Activated CD8-positive, alpha-beta T cell treated with anti-CD3 and anti-CD28 coated beads for 36 hours (primary cell): ENCODE data around the gene ITGA1. TPM values are rescaled to one million over a fixed set of nuclear protein-coding genes. Genes with fewer than 3 reads are reported as not detected.

Source experiments
- ATAC-seq: fragments of 200-7000 bp; cut with Tn5 transposase; one replicate; pipeline ENCODE4 v1.10.0; 2021; ENCODE audit warnings: mild to moderate bottlenecking, moderate library complexity
- CTCF ChIA-PET: fragments of 350-600 bp; sonication (Branson Sonifier 250); formaldehyde crosslinking; loops from one replicate; lab custom pipeline; 2021; ENCODE audit warnings: antibody characterized with exemption; lab: Charles Lee
- POLR2A ChIA-PET: fragments of 350-600 bp; sonication (Branson Sonifier 250); formaldehyde crosslinking; loops from one replicate; lab custom pipeline; 2021; ENCODE audit warnings: antibody characterized with exemption; lab: Charles Lee
- DNase-seq: peaks from one replicate; pipeline ENCODE4 v3.0.0-alpha.2; 2020
- H3K27ac Mint-ChIP-seq: one replicate; pipeline ENCODE4 v1.8.0; 2021; ENCODE audit warnings: mild to moderate bottlenecking, mixed read lengths
- H3K27me3 Mint-ChIP-seq: one replicate; pipeline ENCODE4 v1.8.0; 2021; ENCODE audit warnings: mixed read lengths
- H3K36me3 Mint-ChIP-seq: one replicate; pipeline ENCODE4 v1.8.0; 2021; ENCODE audit warnings: low read depth, mixed read lengths
- H3K4me1 Mint-ChIP-seq: one replicate; pipeline ENCODE4 v1.8.0; 2021; ENCODE audit warnings: low read depth, mixed read lengths
- H3K4me3 Mint-ChIP-seq: one replicate; pipeline ENCODE4 v1.8.0; 2021; ENCODE audit warnings: mild to moderate bottlenecking, moderate library complexity, mixed read lengths
- H3K9me3 Mint-ChIP-seq: one replicate; pipeline ENCODE4 v1.8.0; 2021; ENCODE audit warnings: mixed read lengths
- intact Hi-C: fragments of 100-400 bp; cut with micrococcal nuclease; formaldehyde crosslinking; loops from one replicate; pipeline ENCODE4 v1.10.0; 2022
- total RNA-seq, 2 experiments: library from RNA; stranded (reverse); gene quantifications; one replicate each; pipeline ENCODE4 v1.2.3, GENCODE V29; 2021
- TF ChIP-seq, protein P1 (sequence below): fragments of 200-600 bp; IDR thresholded peaks from one replicate; pipeline ENCODE4 v1.8.0; 2022; ENCODE audit warnings: antibody characterized with exemption, mild to moderate bottlenecking

The ITGA1 gene
- total RNA-seq, 2 experiments from 2014 or later: 5.1 to 6.0 TPM

DNA sequence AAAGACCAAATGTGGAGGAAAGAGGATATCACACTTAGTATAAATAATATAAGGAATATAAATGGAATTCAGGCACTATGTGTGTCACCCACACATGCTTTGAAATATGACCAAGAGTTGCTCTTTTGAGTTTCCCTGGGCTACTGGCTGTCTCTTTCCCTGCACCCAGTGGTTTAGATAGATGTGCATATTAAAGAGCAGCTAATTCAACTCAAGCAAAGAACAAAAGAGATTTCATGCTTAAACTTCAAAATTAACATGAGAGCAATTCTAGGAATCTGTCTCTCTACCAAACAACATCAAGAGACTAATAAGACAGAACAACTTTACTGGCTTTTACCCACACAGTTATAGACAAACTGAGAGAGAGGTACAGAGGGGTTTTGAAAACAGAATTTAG, 38.0 kb upstream of the ITGA1 start:
- Mint-ChIP-seq H3K27me3 (no peaks in the 10 kb centered on the region), H3K9me3 (no peaks in the 10 kb centered on the region), H3K4me1 (peaks cover 43% of the 10 kb centered on the region), H3K4me3 (no peak overlapping the region), H3K27ac (no peak overlapping the region), H3K36me3 (peaks cover 2% of the 10 kb centered on the region)
- DNase-seq (no peak), ATAC-seq (no peak)
- intact Hi-C loops: loop anchor here (2.0 kb wide), 1 partner anchor 25 kb away; no protein-coding TSS in a partner anchor
- TF ChIP-seq, protein P1, sequence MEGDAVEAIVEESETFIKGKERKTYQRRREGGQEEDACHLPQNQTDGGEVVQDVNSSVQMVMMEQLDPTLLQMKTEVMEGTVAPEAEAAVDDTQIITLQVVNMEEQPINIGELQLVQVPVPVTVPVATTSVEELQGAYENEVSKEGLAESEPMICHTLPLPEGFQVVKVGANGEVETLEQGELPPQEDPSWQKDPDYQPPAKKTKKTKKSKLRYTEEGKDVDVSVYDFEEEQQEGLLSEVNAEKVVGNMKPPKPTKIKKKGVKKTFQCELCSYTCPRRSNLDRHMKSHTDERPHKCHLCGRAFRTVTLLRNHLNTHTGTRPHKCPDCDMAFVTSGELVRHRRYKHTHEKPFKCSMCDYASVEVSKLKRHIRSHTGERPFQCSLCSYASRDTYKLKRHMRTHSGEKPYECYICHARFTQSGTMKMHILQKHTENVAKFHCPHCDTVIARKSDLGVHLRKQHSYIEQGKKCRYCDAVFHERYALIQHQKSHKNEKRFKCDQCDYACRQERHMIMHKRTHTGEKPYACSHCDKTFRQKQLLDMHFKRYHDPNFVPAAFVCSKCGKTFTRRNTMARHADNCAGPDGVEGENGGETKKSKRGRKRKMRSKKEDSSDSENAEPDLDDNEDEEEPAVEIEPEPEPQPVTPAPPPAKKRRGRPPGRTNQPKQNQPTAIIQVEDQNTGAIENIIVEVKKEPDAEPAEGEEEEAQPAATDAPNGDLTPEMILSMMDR: no peak
- ChIA-PET POLR2A (no interaction called here), CTCF (no interaction called here)

DNA sequence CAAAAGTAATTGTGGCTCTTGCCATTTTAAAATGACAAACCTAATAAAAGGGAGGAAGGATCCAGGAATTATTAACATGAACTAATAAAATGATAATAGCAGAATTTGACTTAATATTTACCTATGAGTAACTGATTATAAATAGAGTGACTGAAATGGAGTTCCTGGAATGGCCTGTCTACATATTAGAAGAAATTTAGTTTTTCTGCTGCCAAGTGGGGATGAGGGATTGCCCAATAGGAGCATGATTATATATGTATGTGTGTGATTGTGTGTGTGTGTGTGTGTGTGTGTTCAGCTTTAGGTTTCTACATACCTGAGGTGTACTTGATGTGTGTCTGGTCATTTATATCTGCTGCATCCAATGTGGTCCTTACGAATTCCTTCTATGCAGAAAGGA, 36.6 kb upstream of the ITGA1 start:
- POLR2A ChIA-PET: no interaction called here
- no peaks in the 10 kb centered on the region for H3K9me3 Mint-ChIP-seq
- no peak overlapping the region for H3K4me3 Mint-ChIP-seq
- H3K4me1 Mint-ChIP-seq: peaks cover 28% of the 10 kb centered on the region
- no peak overlapping the region for H3K27ac Mint-ChIP-seq
- no peak for ATAC-seq
- H3K36me3 Mint-ChIP-seq: no peaks in the 10 kb centered on the region
- no peaks in the 10 kb centered on the region for H3K27me3 Mint-ChIP-seq
- CTCF ChIA-PET: no interaction called here
- TF ChIP-seq, protein P1: no peak
- intact Hi-C loops: no loop called here
- DNase-seq: no peak

DNA sequence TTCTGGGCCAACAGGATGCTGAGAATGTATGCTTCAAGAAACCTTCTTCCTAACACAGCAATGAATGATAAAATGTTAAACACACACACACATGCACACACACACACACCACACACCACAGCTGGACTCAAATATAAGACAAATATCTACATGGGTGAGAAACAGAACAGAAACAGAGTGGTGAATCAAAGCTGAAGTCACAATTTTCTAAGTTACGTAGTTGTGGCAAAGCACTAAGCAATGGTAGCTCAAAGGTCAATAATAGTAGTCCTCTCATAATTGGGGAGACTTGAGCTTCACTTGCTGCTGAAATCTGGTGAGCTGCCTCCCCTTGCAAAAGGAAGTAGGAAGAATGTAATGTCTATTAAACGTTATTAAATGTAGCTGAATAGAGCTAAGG, 33.7 kb upstream of the ITGA1 start:
- TF ChIP-seq, protein P1: no peak
- intact Hi-C loops: no loop called here
- Mint-ChIP-seq H3K36me3 (no peaks in the 10 kb centered on the region), H3K27me3 (no peaks in the 10 kb centered on the region), H3K4me3 (no peak overlapping the region), H3K27ac (no peak overlapping the region), H3K9me3 (no peaks in the 10 kb centered on the region), H3K4me1 (peaks cover 15% of the 10 kb centered on the region)
- ATAC-seq (no peak), DNase-seq (no peak)
- CTCF ChIA-PET: interaction anchor here (1.2 to 1.7 kb wide), 4 partner anchors 10 to 47 kb away, joined by 3 to 5 read pairs (median 3); no protein-coding TSS in a partner anchor
- POLR2A ChIA-PET: no interaction called here

DNA sequence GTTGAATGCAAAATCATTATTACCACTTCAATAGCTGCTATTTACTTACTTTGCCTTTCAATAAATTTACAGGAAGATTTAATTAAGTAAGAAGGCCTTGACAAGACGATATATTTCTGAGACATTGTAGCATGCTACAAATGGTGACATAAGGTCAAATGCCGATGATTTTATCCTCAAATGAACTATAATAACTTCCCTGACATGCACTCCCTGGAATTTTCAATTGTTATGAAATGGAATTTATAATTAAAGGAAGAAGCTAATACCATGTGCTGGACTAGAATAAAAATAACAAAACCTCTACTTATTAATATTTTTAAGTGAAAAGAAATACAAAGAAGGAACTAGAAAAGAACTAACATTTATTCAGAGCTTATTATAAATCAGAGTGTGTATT, 30.2 kb upstream of the ITGA1 start:
- Mint-ChIP-seq H3K4me3 (no peak overlapping the region), H3K27me3 (no peaks in the 10 kb centered on the region), H3K9me3 (peaks cover 5% of the 10 kb centered on the region), H3K4me1 (peaks cover 24% of the 10 kb centered on the region), H3K36me3 (peaks cover 5% of the 10 kb centered on the region), H3K27ac (no peak overlapping the region)
- ATAC-seq: no peak
- POLR2A ChIA-PET: interaction anchor here (1.9 kb wide), 1 partner anchor 30 kb away, joined by 4 read pairs; the partner anchor contains the start of genes ITGA1 and PELO
- TF ChIP-seq, protein P1: no peak
- CTCF ChIA-PET: interaction anchor here (1.4 kb wide), 1 partner anchor 13 kb away, joined by 3 read pairs; no protein-coding TSS in a partner anchor
- no peak for DNase-seq
- intact Hi-C loops: no loop called here

DNA sequence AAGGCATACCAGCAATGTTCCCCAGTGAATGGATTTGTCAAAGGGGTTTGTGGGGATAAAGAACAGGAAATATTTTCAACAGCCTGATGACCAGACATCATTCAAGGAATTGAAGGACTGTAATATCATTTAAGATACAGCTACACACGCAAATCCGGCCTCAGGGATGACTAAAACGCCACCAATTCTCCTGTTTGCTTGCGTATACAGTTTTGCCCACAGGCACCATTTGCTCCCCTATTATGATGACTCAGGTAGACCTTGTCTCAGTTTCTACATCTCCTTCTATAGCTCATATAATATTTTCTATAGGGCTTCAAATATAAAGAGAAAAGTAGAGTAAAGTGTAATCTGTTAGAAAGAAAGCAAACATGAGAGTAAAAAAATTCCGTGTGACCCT, 29.7 kb upstream of the ITGA1 start:
- ATAC-seq: no peak
- H3K9me3 Mint-ChIP-seq: peaks cover 5% of the 10 kb centered on the region
- H3K27me3 Mint-ChIP-seq: no peaks in the 10 kb centered on the region
- ChIA-PET POLR2A (interaction anchor here (1.1 to 1.9 kb wide), 2 partner anchors 15 to 29 kb away, joined by 3 to 4 read pairs; partner anchors contain the start of genes ITGA1 and PELO), CTCF (interaction anchor here (1.2 to 1.4 kb wide), 2 partner anchors 13 to 14 kb away, joined by 3 to 4 read pairs; no protein-coding TSS in a partner anchor)
- intact Hi-C loops: no loop called here
- peaks cover 24% of the 10 kb centered on the region for H3K4me1 Mint-ChIP-seq
- DNase-seq: no peak
- H3K4me3 Mint-ChIP-seq: no peak overlapping the region
- H3K27ac Mint-ChIP-seq: no peak overlapping the region
- peaks cover 5% of the 10 kb centered on the region for H3K36me3 Mint-ChIP-seq
- TF ChIP-seq, protein P1: no peak
